ENCODE measurements around the gene AGBL4. TPM values are rescaled to one million over a fixed set of nuclear protein-coding genes. Genes with fewer than 3 reads are reported as not detected.

AGBL4 gene
- total RNA-seq, 4 donors from 2014 or later = not detected

GRCh38 chr1:48999321-48999720 is 1024.4 kb downstream of the AGBL4 start:
- Histone ChIP-seq H3K36me3 (no peaks in the 10 kb centered on the region), H3K9me3 (no peaks in the 10 kb centered on the region), H3K27me3 (no peaks in the 10 kb centered on the region), H3K4me1 (no peaks in the 10 kb centered on the region), H3K27ac (no peak overlapping the region), H3K4me3 (no peak overlapping the region)
- no peak for TF ChIP-seq POLR2A (IDR thresholded peaks at IDR 0.05)
- no peak for TF ChIP-seq CTCF (IDR thresholded peaks at IDR 0.05 in 4 of 5, conservative IDR thresholded peaks at IDR 0.05 in 1 of 5)
- ATAC-seq = no peak
- DNase-seq = no peak
- in situ Hi-C loops (cut with MboI; ENCODE audit: low sequenced_read_pairs in 4 of 4) (no loop called here), intact Hi-C loops (cut with DNase I; ENCODE audit: low total_unique reads) (no loop called here)

GRCh38 chr1:48996311-48996710 is 1027.4 kb downstream of the AGBL4 start:
- DNase-seq (no peak), ATAC-seq (no peak)
- Histone ChIP-seq H3K27ac (no peak overlapping the region), H3K9me3 (no peaks in the 10 kb centered on the region), H3K4me1 (no peaks in the 10 kb centered on the region), H3K27me3 (no peaks in the 10 kb centered on the region), H3K4me3 (no peak overlapping the region), H3K36me3 (no peaks in the 10 kb centered on the region)
- intact Hi-C loops (cut with DNase I; ENCODE audit: low total_unique reads) = no loop called here
- in situ Hi-C loops (cut with MboI; ENCODE audit: low sequenced_read_pairs in 4 of 4) = no loop called here
- TF ChIP-seq CTCF (IDR thresholded peaks at IDR 0.05 in 4 of 5, conservative IDR thresholded peaks at IDR 0.05 in 1 of 5) = no peak
- no peak for TF ChIP-seq POLR2A (IDR thresholded peaks at IDR 0.05)

GRCh38 chr1:48988633-48989197 is 1035.0 kb downstream of the AGBL4 start:
- Histone ChIP-seq H3K27me3 (no peaks in the 10 kb centered on the region), H3K9me3 (no peaks in the 10 kb centered on the region), H3K36me3 (no peaks in the 10 kb centered on the region), H3K27ac (no peak overlapping the region), H3K4me1 (no peaks in the 10 kb centered on the region), H3K4me3 (no peak overlapping the region)
- TF ChIP-seq POLR2A (IDR thresholded peaks at IDR 0.05) (no peak), CTCF (IDR thresholded peaks at IDR 0.05 in 4 of 5, conservative IDR thresholded peaks at IDR 0.05 in 1 of 5) (no peak)
- no peak for ATAC-seq
- intact Hi-C loops (cut with DNase I; ENCODE audit: low total_unique reads) = no loop called here
- in situ Hi-C loops (cut with MboI; ENCODE audit: low sequenced_read_pairs in 4 of 4) = no loop called here
- no peak for DNase-seq

- H3K4me1 ChIP-seq = no peaks in the 10 kb centered on the region
- no peak for DNase-seq
- ATAC-seq = no peak
- intact Hi-C loops (cut with DNase I; ENCODE audit: low total_unique reads) = no loop called here
- H3K27me3 ChIP-seq = no peaks in the 10 kb centered on the region
- no peak overlapping the region for H3K27ac ChIP-seq
- H3K9me3 ChIP-seq = no peaks in the 10 kb centered on the region
- in situ Hi-C loops (cut with MboI; ENCODE audit: low sequenced_read_pairs in 4 of 4) = no loop called here
- H3K36me3 ChIP-seq = no peaks in the 10 kb centered on the region
- no peak overlapping the region for H3K4me3 ChIP-seq
- TF ChIP-seq CTCF (IDR thresholded peaks at IDR 0.05 in 4 of 5, conservative IDR thresholded peaks at IDR 0.05 in 1 of 5) (no peak), POLR2A (IDR thresholded peaks at IDR 0.05) (no peak)
Measured at GRCh38 chr1:48979940-48980339, 1043.8 kb downstream of the AGBL4 start.

GRCh38 chr1:48978413-48978812 is 1045.3 kb downstream of the AGBL4 start:
- H3K9me3 ChIP-seq = no peaks in the 10 kb centered on the region
- DNase-seq = no peak
- no peaks in the 10 kb centered on the region for H3K36me3 ChIP-seq
- intact Hi-C loops (cut with DNase I; ENCODE audit: low total_unique reads) (no loop called here), in situ Hi-C loops (cut with MboI; ENCODE audit: low sequenced_read_pairs in 4 of 4) (no loop called here)
- no peak overlapping the region for H3K27ac ChIP-seq
- H3K4me1 ChIP-seq = no peaks in the 10 kb centered on the region
- no peak overlapping the region for H3K4me3 ChIP-seq
- H3K27me3 ChIP-seq = no peaks in the 10 kb centered on the region
- no peak for TF ChIP-seq CTCF (IDR thresholded peaks at IDR 0.05 in 4 of 5, conservative IDR thresholded peaks at IDR 0.05 in 1 of 5)
- no peak for TF ChIP-seq POLR2A (IDR thresholded peaks at IDR 0.05)
- ATAC-seq = no peak
